Left ventricle myocardium inferior (tissue), 1 donor: ENCODE results near the gene NSFL1C. TPM values are rescaled to one million over a fixed set of nuclear protein-coding genes. Genes with fewer than 3 reads are reported as not detected.

Source experiments
- DNase-seq: peaks from one replicate; pipeline ENCODE4 v3.0.0-alpha.2; 2020
- H3K27ac ChIP-seq: fragments of 200-600 bp; replicated peaks from 2 replicates; pipeline ENCODE4 v1.8.0; 2021
- H3K27me3 ChIP-seq: fragments of 200-600 bp; 2 replicates; pipeline ENCODE4 v1.8.0; 2021; ENCODE audit warnings: low read depth
- H3K36me3 ChIP-seq: fragments of 200-600 bp; 2 replicates; pipeline ENCODE4 v1.8.0; 2021
- H3K4me1 ChIP-seq: fragments of 200-600 bp; 2 replicates; pipeline ENCODE4 v1.8.0; 2021
- H3K4me3 ChIP-seq: fragments of 200-600 bp; 2 replicates; pipeline ENCODE4 v1.8.0; 2021; ENCODE audit warnings: mild to moderate bottlenecking, moderate library complexity
- H3K9me3 ChIP-seq: fragments of 200-600 bp; replicated peaks from 2 replicates; pipeline ENCODE4 v1.8.0; 2021
- intact Hi-C: fragments of 100-400 bp; cut with micrococcal nuclease; formaldehyde crosslinking; loops from one replicate; pipeline ENCODE4 v1.11.0; 2022
- total RNA-seq: library from RNA; stranded (reverse); fragmentation: NEBNext Ultra II Directional; extraction: Animal tissue kit (Norgen Biotek cat#: 25700); gene quantifications from one replicate; pipeline ENCODE4 v1.2.1, GENCODE V29; 2021
- TF ChIP-seq, protein P1 (sequence below): fragments of 200-600 bp; IDR thresholded peaks from 2 replicates; pipeline ENCODE4 v1.8.0; 2021; ENCODE audit warnings: antibody characterized with exemption, mild to moderate bottlenecking, borderline replicate concordance
- donor health status: DM: no; HTN: yes; CAD: no; lungs with severe emphysema.

The NSFL1C gene
- total RNA-seq, 1 donor from 2014 or later = 56.6 TPM

DNA sequence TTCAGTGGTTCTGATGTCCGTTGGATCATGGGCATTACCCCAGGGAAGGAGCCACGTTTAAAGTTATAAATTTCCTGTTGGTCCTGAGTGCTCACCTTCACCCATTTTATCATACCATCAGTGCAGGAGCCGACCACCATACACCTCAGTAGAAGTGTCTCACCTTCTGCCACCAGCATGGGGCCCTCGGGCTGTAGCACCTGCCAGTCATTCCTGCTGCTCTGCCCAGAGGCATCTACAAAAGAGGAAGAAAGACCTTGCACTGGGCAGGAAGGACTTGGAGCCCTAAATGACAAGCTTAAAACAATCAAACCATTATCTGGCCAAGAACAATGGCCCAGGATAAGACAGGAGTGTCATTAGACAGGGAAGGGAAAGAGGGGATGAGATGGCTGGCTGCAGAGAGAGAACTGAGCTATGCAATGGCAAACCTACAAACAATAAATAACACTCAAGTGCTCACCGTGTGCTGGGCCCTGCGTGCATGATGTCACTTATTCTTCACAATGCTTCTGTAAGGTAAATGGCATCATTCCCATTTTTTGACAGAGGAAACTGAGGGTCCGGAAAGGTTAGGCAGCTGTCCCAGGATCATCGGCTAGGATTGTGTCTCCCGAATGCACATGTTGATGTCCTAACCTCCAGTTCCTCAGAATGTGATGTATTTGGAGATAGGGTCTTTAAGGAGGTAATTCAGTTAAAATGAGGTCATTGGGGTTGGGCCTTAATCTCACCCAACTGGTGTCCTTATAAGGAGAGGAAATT lies 13.4 kb upstream of the NSFL1C start:
- intact Hi-C loops = no loop called here
- DNase-seq = no peak
- Histone ChIP-seq H3K27me3 (peaks cover 58% of the 10 kb centered on the region), H3K4me3 (no peak overlapping the region), H3K4me1 (no peaks in the 10 kb centered on the region), H3K9me3 (no peaks in the 10 kb centered on the region), H3K36me3 (no peaks in the 10 kb centered on the region), H3K27ac (no peak overlapping the region)
- TF ChIP-seq, protein P1, sequence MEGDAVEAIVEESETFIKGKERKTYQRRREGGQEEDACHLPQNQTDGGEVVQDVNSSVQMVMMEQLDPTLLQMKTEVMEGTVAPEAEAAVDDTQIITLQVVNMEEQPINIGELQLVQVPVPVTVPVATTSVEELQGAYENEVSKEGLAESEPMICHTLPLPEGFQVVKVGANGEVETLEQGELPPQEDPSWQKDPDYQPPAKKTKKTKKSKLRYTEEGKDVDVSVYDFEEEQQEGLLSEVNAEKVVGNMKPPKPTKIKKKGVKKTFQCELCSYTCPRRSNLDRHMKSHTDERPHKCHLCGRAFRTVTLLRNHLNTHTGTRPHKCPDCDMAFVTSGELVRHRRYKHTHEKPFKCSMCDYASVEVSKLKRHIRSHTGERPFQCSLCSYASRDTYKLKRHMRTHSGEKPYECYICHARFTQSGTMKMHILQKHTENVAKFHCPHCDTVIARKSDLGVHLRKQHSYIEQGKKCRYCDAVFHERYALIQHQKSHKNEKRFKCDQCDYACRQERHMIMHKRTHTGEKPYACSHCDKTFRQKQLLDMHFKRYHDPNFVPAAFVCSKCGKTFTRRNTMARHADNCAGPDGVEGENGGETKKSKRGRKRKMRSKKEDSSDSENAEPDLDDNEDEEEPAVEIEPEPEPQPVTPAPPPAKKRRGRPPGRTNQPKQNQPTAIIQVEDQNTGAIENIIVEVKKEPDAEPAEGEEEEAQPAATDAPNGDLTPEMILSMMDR = no peak

DNA sequence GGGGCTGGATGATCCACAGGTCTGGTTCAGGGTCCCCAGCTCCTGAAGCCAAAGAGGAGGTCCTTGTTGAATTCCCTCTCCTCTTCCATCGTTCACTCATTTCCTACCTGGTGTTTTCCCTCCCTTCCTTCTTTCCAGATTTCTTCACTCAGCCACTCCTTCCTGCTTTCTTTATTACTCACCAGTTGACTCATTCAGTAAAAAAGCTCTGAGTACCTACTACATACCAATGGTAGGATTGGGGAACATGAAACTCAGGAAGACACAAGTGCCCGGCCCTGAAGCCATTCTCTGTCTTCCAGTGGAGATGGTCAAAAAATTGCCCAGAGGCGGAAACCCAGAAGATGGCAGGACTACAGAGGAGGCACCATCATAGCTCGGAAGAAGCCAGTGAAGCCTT lies 11.9 kb upstream of the NSFL1C start:
- DNase-seq = no peak
- H3K9me3 ChIP-seq = no peaks in the 10 kb centered on the region
- intact Hi-C loops = no loop called here
- peaks cover 45% of the 10 kb centered on the region for H3K27me3 ChIP-seq
- H3K4me1 ChIP-seq = no peaks in the 10 kb centered on the region
- TF ChIP-seq, protein P1 = no peak
- H3K4me3 ChIP-seq = no peak overlapping the region
- H3K36me3 ChIP-seq = no peaks in the 10 kb centered on the region
- no peak overlapping the region for H3K27ac ChIP-seq

DNA sequence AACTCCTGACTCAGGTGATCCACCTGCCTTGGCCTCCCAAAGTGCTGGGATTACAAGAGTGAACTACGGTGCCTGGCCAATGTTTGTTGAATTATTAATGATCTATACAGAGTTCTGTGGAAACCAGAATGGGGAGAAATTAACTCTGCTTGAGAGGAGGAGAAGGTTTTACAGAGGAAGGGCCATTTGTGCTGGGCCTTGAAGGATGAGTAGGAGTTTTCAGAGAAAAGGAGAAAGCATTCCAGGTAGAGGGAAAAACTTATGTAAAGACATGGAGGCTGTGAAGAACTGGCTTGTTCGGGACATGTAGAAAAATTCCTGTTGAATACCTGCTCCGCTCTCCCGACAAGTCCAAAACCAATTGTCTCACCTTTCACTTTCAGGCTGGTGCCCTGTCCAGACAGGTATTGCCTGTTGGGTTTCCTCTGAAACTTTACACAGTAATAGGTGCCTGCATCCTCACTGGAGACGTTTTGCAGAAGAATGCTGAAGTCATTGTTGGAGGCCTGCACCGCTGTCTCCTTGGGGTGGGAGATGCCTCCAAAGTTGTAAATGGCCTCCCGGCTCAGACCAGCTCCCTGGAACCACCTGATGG lies 11.3 kb upstream of the NSFL1C start:
- no peaks in the 10 kb centered on the region for H3K36me3 ChIP-seq
- no peak overlapping the region for H3K27ac ChIP-seq
- no peak for DNase-seq
- H3K4me3 ChIP-seq = no peak overlapping the region
- H3K27me3 ChIP-seq = peaks cover 40% of the 10 kb centered on the region
- intact Hi-C loops = no loop called here
- H3K9me3 ChIP-seq = no peaks in the 10 kb centered on the region
- TF ChIP-seq, protein P1 = no peak
- no peaks in the 10 kb centered on the region for H3K4me1 ChIP-seq

DNA sequence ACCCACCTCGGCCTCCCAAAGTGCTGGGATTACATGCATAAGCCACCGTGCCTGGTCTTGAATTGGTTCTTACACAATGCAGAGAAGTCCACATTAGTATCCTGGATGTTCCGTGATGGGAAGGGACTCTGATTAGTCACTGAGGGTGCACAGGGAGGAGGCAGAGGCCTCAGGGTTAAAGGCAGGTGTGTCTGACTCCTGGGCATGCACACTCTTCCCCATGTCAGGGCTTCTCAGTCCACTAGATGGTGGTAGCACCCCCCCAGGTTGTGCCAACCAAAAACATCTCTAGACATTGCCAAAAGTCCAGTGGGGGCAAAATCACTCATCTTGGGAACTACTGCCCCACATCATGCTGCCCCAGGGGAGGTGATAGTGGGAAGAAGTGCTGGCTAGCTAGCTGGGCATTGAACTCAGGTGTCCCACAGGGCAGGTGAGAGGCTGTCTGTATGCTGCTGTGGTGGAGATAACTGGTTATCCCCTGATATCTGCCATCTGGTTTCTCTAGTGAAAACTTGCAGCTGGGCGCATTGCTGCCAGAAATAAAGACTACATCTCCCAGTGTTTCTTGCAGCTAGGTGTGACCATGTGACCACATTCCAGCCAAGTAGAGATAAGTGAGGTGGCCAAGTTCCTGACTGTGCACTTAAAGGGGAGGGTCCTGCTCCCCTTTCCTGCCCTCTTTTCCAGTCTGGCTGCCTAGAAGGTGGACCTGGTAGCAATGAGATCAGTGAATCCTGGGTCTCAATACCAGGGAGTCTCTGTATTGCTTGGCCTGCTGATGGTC lies 8.4 kb upstream of the NSFL1C start:
- intact Hi-C loops = no loop called here
- Histone ChIP-seq H3K27me3 (peaks cover 11% of the 10 kb centered on the region), H3K4me1 (peaks cover 3% of the 10 kb centered on the region), H3K9me3 (no peaks in the 10 kb centered on the region), H3K4me3 (no peak overlapping the region), H3K36me3 (no peaks in the 10 kb centered on the region), H3K27ac (no peak overlapping the region)
- TF ChIP-seq, protein P1 = no peak
- no peak for DNase-seq

DNA sequence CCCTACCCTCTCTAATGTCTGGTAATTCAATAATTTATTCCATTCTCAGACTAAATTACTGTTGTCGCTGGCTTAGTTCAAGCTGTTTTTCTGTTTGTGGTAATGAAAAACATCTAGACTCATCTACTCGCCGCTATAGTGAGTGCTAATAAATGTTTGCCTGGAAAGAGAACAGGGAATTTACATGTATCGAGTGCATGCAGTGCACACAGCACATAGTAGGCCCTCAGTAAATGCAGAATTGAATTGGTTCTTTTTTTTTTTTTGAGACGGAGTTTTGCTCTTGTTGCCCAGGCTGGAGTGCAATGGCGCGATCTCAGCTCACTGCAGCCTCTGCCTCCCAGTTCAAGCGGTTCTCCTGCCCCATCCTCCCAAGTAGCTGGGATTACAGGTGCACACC lies 7.7 kb upstream of the NSFL1C start:
- Histone ChIP-seq H3K27ac (no peak overlapping the region), H3K9me3 (no peaks in the 10 kb centered on the region), H3K4me1 (peaks cover 9% of the 10 kb centered on the region), H3K4me3 (no peak overlapping the region), H3K27me3 (peaks cover 4% of the 10 kb centered on the region), H3K36me3 (no peaks in the 10 kb centered on the region)
- intact Hi-C loops = no loop called here
- TF ChIP-seq, protein P1 = no peak
- DNase-seq = no peak
